ENCODE results near the gene PROX1.
A peak's percentile ranks its signal among the peaks of the same experiment; 100 is the strongest.

The PROX1 gene

GRCh38 chr1:213982289-213982671, 5.5 kb upstream of the PROX1 start:
- no peak for DNase-seq

GRCh38 chr1:213982672-213983492, 4.9 kb upstream of the PROX1 start:
- no peak for DNase-seq

GRCh38 chr1:213983493-213984386, 4.0 kb upstream of the PROX1 start:
- no peak for DNase-seq

GRCh38 chr1:213984387-213985208, 3.2 kb upstream of the PROX1 start:
- no peak for DNase-seq

- DNase-seq, result no peak
Measured at GRCh38 chr1:213985209-213986019, 2.4 kb upstream of the PROX1 start.

GRCh38 chr1:213986020-213986924, 1.5 kb upstream of the PROX1 start:
- no peak for DNase-seq

GRCh38 chr1:213986925-213987250, 885 bp upstream of the PROX1 start:
- DNase-seq, result no peak

GRCh38 chr1:213987422-213987926, 299 bp upstream of the PROX1 start:
- DNase-seq, result peak; percentile 71

GRCh38 chr1:213988507-213989001, 781 bp downstream of the PROX1 start:
- no peak for DNase-seq

GRCh38 chr1:213989002-213989855, 1.5 kb downstream of the PROX1 start:
- no peak for DNase-seq

GRCh38 chr1:213993929-213994328, 6.2 kb downstream of the PROX1 start:
- no peak for DNase-seq

- DNase-seq, result no peak
Measured at GRCh38 chr1:213994888-213995287, 7.1 kb downstream of the PROX1 start.

- DNase-seq, result no peak
Measured at GRCh38 chr1:213995603-213996002, 7.8 kb downstream of the PROX1 start.

GRCh38 chr1:213996320-213997037, 8.7 kb downstream of the PROX1 start:
- DNase-seq, result no peak

- no peak for DNase-seq
Measured at GRCh38 chr1:213997038-213997771, 9.4 kb downstream of the PROX1 start.

GRCh38 chr1:213997772-213998107, 10.0 kb downstream of the PROX1 start:
- DNase-seq, result no peak

- DNase-seq, result no peak
Measured at GRCh38 chr1:213998785-213999184, 11.0 kb downstream of the PROX1 start.

GRCh38 chr1:213999732-214000131, 12.0 kb downstream of the PROX1 start:
- no peak for DNase-seq

GRCh38 chr1:214002060-214002459, 14.3 kb downstream of the PROX1 start:
- DNase-seq, result no peak
